HepG2 (cell line): Measurements from ENCODE around the gene GRIN2D. TPM values are rescaled to one million over a fixed set of nuclear protein-coding genes. Genes with fewer than 3 reads are reported as not detected.

Experiments
- ATAC-seq: fragments of 200-7000 bp; cut with Tn5 transposase; 3 replicates; pipeline ENCODE4 v1.9.1; 2020; ENCODE audit warnings: mild to moderate bottlenecking, moderate library complexity
- BruUV-seq: library from RNA; stranded (reverse); fragments of 400-500 nt; replicated peaks from 2 replicates; lab custom pipeline; 2021; lab: Mats Ljungman, UMichigan
- CTCF ChIA-PET: fragments of 300-600 bp; formaldehyde crosslinking; extraction: SDS; loops from one replicate; lab custom pipeline; 2021; ENCODE audit warnings: low total read pairs, inconsistent platforms, low intra/inter-chr PET ratio; lab: Yijun Ruan, JAX
- POLR2A ChIA-PET: fragments of 350-600 bp; sonication (Branson Sonifier 250); formaldehyde crosslinking; loops from one replicate; lab custom pipeline; 2020; ENCODE audit warnings: antibody characterized with exemption, inconsistent platforms; lab: Yijun Ruan, JAX
- DNase-seq: peaks from one replicate; pipeline ENCODE4 v3.0.0-alpha.2; 2015; ENCODE audit warnings: low spot score
- FAIRE-seq: peaks from 3 replicates; lab custom pipeline; 2011; peaks lifted over from hg19 to GRCh38; lab: Jason Lieb, UNC
- H2AFZ ChIP-seq: one replicate; pipeline ENCODE4 v1.6.1; 2011; ENCODE audit warnings: low read length, inconsistent platforms
- H3K27ac ChIP-seq: fragments of 300-600 bp; 3 replicates; pipeline ENCODE4 v1.8.0; 2011; ENCODE audit warnings: mixed run types, mild to moderate bottlenecking, mixed read lengths, low read length, inconsistent platforms; ENCODE audit not compliant: insufficient read depth; ENCODE audit errors: extremely low read length
- H3K27me3 ChIP-seq, 2 experiments: fragments of 200-600 bp in 1 of 2; 2 replicates in 1 of 2; 3 replicates in 1 of 2; pipeline versions ENCODE4 v1.6.0 to v1.8.0; 2011; ENCODE audit warnings: low read length in 2 of 2, mild to moderate bottlenecking in 2 of 2, moderate library complexity in 2 of 2, inconsistent platforms in 1 of 2; ENCODE audit not compliant: insufficient read depth in 2 of 2, control insufficient read depth in 1 of 2
- H3K36me3 ChIP-seq, 2 experiments: fragments of 200-600 bp in 1 of 2; replicated peaks in 1 of 2; 2 replicates in 1 of 2; 3 replicates in 1 of 2; pipeline versions ENCODE4 v1.5.1 to v1.8.0; 2011; ENCODE audit warnings: low read length in 2 of 2, inconsistent platforms in 1 of 2; ENCODE audit not compliant: insufficient read depth in 2 of 2, control insufficient read depth in 1 of 2
- H3K4me1 ChIP-seq: 2 replicates; pipeline ENCODE4 v1.5.1; 2012; ENCODE audit warnings: low read length, inconsistent platforms; ENCODE audit not compliant: insufficient read depth
- H3K4me2 ChIP-seq: 2 replicates; pipeline ENCODE4 v1.6.0; 2011; ENCODE audit warnings: low read depth, low read length, inconsistent platforms
- H3K4me3 ChIP-seq, 3 experiments: fragments of 200-600 bp in 1 of 3; sonication (generic), shearing (Covaris generic) in 1 of 3; replicated peaks in 1 of 3; 2 replicates each; pipeline ENCODE4 v1.5.1; 2011 to 2016; ENCODE audit warnings: low read length in 3 of 3, inconsistent platforms in 2 of 3, low read depth in 2 of 3, mild to moderate bottlenecking in 2 of 3, control low read depth in 1 of 3, mixed read lengths in 1 of 3; ENCODE audit not compliant: insufficient read depth in 1 of 3
- H3K79me2 ChIP-seq: one replicate; pipeline ENCODE4 v1.6.1; 2011; ENCODE audit warnings: low read length, inconsistent platforms; ENCODE audit not compliant: insufficient read depth
- H3K9ac ChIP-seq: 2 replicates; pipeline ENCODE4 v1.6.0; 2011; ENCODE audit warnings: mild to moderate bottlenecking, low read depth, low read length, inconsistent platforms; ENCODE audit not compliant: insufficient read depth
- H3K9me3 ChIP-seq: 2 replicates; pipeline ENCODE4 v1.5.1; 2012; ENCODE audit warnings: mild to moderate bottlenecking, low read length
- H4K20me1 ChIP-seq: 2 replicates; pipeline ENCODE4 v1.6.0; 2011; ENCODE audit warnings: inconsistent platforms, mild to moderate bottlenecking, low read length, moderate library complexity; ENCODE audit not compliant: insufficient read depth
- AGO2 ChIP-seq: fragments of 200-400 bp; formaldehyde crosslinking; optimal IDR thresholded peaks from 2 replicates; pipeline ENCODE3; 2017; ENCODE audit warnings: mild to moderate bottlenecking, low read depth, low read length, moderate library complexity
- BRD4 ChIP-seq: sonication (generic); formaldehyde crosslinking; IDR thresholded peaks from 2 replicates; pipeline ENCODE4 v1.4.0; 2020; ENCODE audit warnings: missing genetic modification reagents
- DMAP1 ChIP-seq: IDR thresholded peaks from 2 replicates; pipeline ENCODE4 v1.6.1; 2016
- RXRB ChIP-seq: IDR thresholded peaks from 2 replicates; pipeline ENCODE4 v1.6.1; 2016; ENCODE audit warnings: borderline replicate concordance, missing genetic modification reagents, missing compliant biosample characterization
- SCMH1 ChIP-seq: sonication (generic); formaldehyde crosslinking; IDR thresholded peaks from 2 replicates; pipeline ENCODE4 v1.9.0; 2021; ENCODE audit warnings: missing genetic modification reagents, mild to moderate bottlenecking, borderline replicate concordance
- SIX4 ChIP-seq: sonication (generic); formaldehyde crosslinking; IDR thresholded peaks from 2 replicates; pipeline ENCODE4 v1.4.0; 2020; ENCODE audit warnings: missing genetic modification reagents
- ZC3H4 ChIP-seq: sonication (generic); formaldehyde crosslinking; IDR thresholded peaks from 2 replicates; pipeline ENCODE4 v1.4.0; 2020; ENCODE audit warnings: missing genetic modification reagents, borderline replicate concordance
- ZKSCAN8 ChIP-seq: IDR thresholded peaks from 2 replicates; pipeline ENCODE4 v1.6.1; 2016; ENCODE audit warnings: borderline replicate concordance, missing genetic modification reagents, missing compliant biosample characterization
- ZNF138 ChIP-seq: sonication (generic); formaldehyde crosslinking; IDR thresholded peaks from 2 replicates; pipeline ENCODE4 v1.5.0; 2020; ENCODE audit warnings: mild to moderate bottlenecking, low read depth, missing genetic modification reagents
- ZNF225 ChIP-seq: sonication (generic); formaldehyde crosslinking; IDR thresholded peaks from 2 replicates; pipeline ENCODE4 v1.4.0; 2020; ENCODE audit warnings: mild to moderate bottlenecking, missing genetic modification reagents
- ZNF407 ChIP-seq: sonication (generic); formaldehyde crosslinking; IDR thresholded peaks from one replicate; pipeline ENCODE4 v1.5.1; 2020; ENCODE audit warnings: mild to moderate bottlenecking, missing genetic modification reagents; ENCODE audit errors: not compliant biosample characterization
- ZNF777 ChIP-seq: sonication (generic); formaldehyde crosslinking; IDR thresholded peaks from 2 replicates; pipeline ENCODE4 v1.4.0; 2020; ENCODE audit warnings: missing genetic modification reagents
- WGBS: methylation state at CpG from one replicate; pipeline ENCODE4 v1.1.6; 2017; ENCODE audit warnings: low lambda C conversion rate; 5-methylcytosine and 5-hydroxymethylcytosine counted together
- in situ Hi-C: cut with HindIII; loops from 2 replicates; pipeline ENCODE4 v1.10.0; 2017; ENCODE audit warnings: low pct_unique_long_range_greater_than_20kb; ENCODE audit not compliant: extremely low pct_ligation_motif_present
- intact Hi-C: fragments of 100-400 bp; cut with micrococcal nuclease; formaldehyde crosslinking; loops from one replicate; pipeline ENCODE4 v1.10.0; 2022; ENCODE audit not compliant: unreplicated experiment
- polyA plus RNA-seq, 8 experiments: library from polyadenylated mRNA; depleted of rRNA in 3 of 8; stranded (reverse) in 7 of 8; unstranded in 1 of 8; fragments of >200 nt; fragmentation: Illumina TruSeq in 4 of 8; extraction: Trizol in 4 of 8; gene quantifications; 2 replicates each; pipeline versions ENCODE4 v1.2.1 to v1.2.3, GENCODE V29; 2011 to 2016; ENCODE audit warnings: low read depth in 4 of 8, missing spikeins in 1 of 8, mixed read lengths in 1 of 8; ENCODE audit not compliant: insufficient read depth in 1 of 8
- total RNA-seq, 5 experiments: library from RNA; depleted of rRNA; stranded (reverse); fragments of >200 nt; fragmentation: Illumina TruSeq; extraction: Trizol; gene quantifications; 2 replicates each; pipeline ENCODE4 v1.2.3, GENCODE V29; 2016; ENCODE audit warnings: low read depth in 1 of 5

Gene GRIN2D
- total and polyA plus RNA-seq, 2 of the 13 experiments (the other 11 are each of a cell fraction or from before 2014, with no cell fraction given): 0.02 to 0.13 TPM

GRCh38 chr19:48365602-48366001 is 27.9 kb upstream of the GRIN2D start:
- H3K9me3 ChIP-seq: no peaks in the 10 kb centered on the region
- no peak overlapping the region for H3K9ac ChIP-seq
- no peak for DNase-seq
- TF ChIP-seq ZNF138 (CRISPR knock-in tag) (no peak), ZC3H4 (CRISPR knock-in tag) (no peak), RXRB (CRISPR knock-in tag) (no peak), ZNF225 (CRISPR knock-in tag) (no peak), BRD4 (CRISPR knock-in tag) (no peak), ZKSCAN8 (CRISPR knock-in tag) (no peak), DMAP1 (CRISPR knock-in tag) (no peak), ZNF777 (CRISPR knock-in tag) (no peak), AGO2 (no peak), SCMH1 (CRISPR knock-in tag) (no peak), SIX4 (no peak), ZNF407 (CRISPR knock-in tag) (no peak)
- intact Hi-C loops (no loop called here), in situ Hi-C loops (no loop called here)
- H3K79me2 ChIP-seq: no peaks in the 10 kb centered on the region
- no peak overlapping the region for H3K4me2 ChIP-seq
- no peak overlapping the region for H2AFZ ChIP-seq
- no peaks in the 10 kb centered on the region for H3K27me3 ChIP-seq
- peaks cover 44% of the 10 kb centered on the region for H3K4me1 ChIP-seq
- WGBS: 94% methylated on average over 9 of the region's 11 CpGs
- POLR2A ChIA-PET: no interaction called here
- CTCF ChIA-PET: no interaction called here
- no TSS peak for BruUV-seq
- H3K4me3 ChIP-seq: no peak overlapping the region
- 0 out of 5 replicates have a peak, but pooled peaks cover 0 to 2% of the 10 kb centered on the region in 2 experiments for H3K36me3 ChIP-seq
- H4K20me1 ChIP-seq: no peaks in the 10 kb centered on the region
- H3K27ac ChIP-seq: no peak overlapping the region
- no peak for FAIRE-seq
- ATAC-seq: no peak
